K562 (cell line): ENCODE measurements around the gene TCL1B. TPM values are rescaled to one million over a fixed set of nuclear protein-coding genes. Genes with fewer than 3 reads are reported as not detected.

ENCODE experiments used
- ATAC-seq: fragments of 200-7000 bp; cut with Tn5 transposase; 3 replicates; pipeline ENCODE4 v1.9.1; 2020; ENCODE audit warnings: moderate library complexity
- BruUV-seq: library from RNA; stranded (reverse); fragments of 400-500 nt; replicated peaks from 2 replicates; lab custom pipeline; 2021; lab: Mats Ljungman, UMichigan
- CTCF ChIA-PET: fragments of 300-600 bp; formaldehyde crosslinking; extraction: SDS; loops from one replicate; lab custom pipeline; 2021; ENCODE audit warnings: low intra/inter-chr PET ratio; lab: Yijun Ruan, JAX
- POLR2A ChIA-PET: fragments of 300-600, 350-650 bp; sonication (Branson Sonifier 250); formaldehyde crosslinking; extraction: SDS; loops from one replicate; lab custom pipeline; 2021; ENCODE audit warnings: antibody characterized with exemption, inconsistent platforms; lab: Yijun Ruan, JAX
- DNase-seq, 4 experiments: peaks; one replicate each; pipeline versions ENCODE4 v3.0.0 to v3.0.0-alpha.2; 2011 to 2018; ENCODE audit warnings: low spot score in 3 of 4, mixed read lengths in 3 of 4; ENCODE audit errors: extremely low read depth in 1 of 4
- FAIRE-seq: peaks from 2 replicates; lab custom pipeline; 2011; peaks lifted over from hg19 to GRCh38; lab: Jason Lieb, UNC
- H2AFZ ChIP-seq: 2 replicates; pipeline ENCODE4 v1.6.0; 2011; ENCODE audit warnings: low read depth, low read length, control low read depth, inconsistent platforms
- H3K27ac ChIP-seq: fragments of 200-600 bp; 3 replicates; pipeline ENCODE4 v1.8.0; 2011; ENCODE audit warnings: low read depth, mild to moderate bottlenecking, control low read depth, inconsistent platforms, low read length, moderate library complexity, mixed read lengths; ENCODE audit errors: extremely low read depth
- H3K27me3 ChIP-seq, 2 experiments: fragments of 300-600 bp in 1 of 2; 2 replicates in 1 of 2; 3 replicates in 1 of 2; pipeline versions ENCODE4 v1.6.0 to v1.8.0; 2011; ENCODE audit warnings: inconsistent platforms in 2 of 2, low read length in 2 of 2, mild to moderate bottlenecking in 1 of 2, mixed read lengths in 1 of 2, moderate library complexity in 1 of 2; ENCODE audit not compliant: control insufficient read depth in 2 of 2, insufficient read depth in 2 of 2
- H3K36me3 ChIP-seq: fragments of 300-600 bp; 3 replicates; pipeline ENCODE4 v1.8.0; 2011; ENCODE audit warnings: mild to moderate bottlenecking, low read length, inconsistent platforms; ENCODE audit not compliant: control insufficient read depth, insufficient read depth
- H3K4me1 ChIP-seq, 2 experiments: fragments of 200-600 bp in 1 of 2; replicated peaks in 1 of 2; 2 replicates in 1 of 2; 3 replicates in 1 of 2; pipeline versions ENCODE4 v1.5.1 to v1.8.0; 2011; ENCODE audit warnings: inconsistent platforms in 2 of 2, low read length in 2 of 2, mild to moderate bottlenecking in 1 of 2, mixed read lengths in 1 of 2, moderate library complexity in 1 of 2; ENCODE audit not compliant: control insufficient read depth in 2 of 2, insufficient read depth in 2 of 2
- H3K4me2 ChIP-seq: 2 replicates; pipeline ENCODE4 v1.6.1; 2011; ENCODE audit warnings: low read length, control low read depth, inconsistent platforms, mixed read lengths; ENCODE audit not compliant: insufficient read depth
- H3K4me3 ChIP-seq: fragments of 200-600 bp; sonication (generic), shearing (Covaris generic); 2 replicates; pipeline ENCODE4 v1.5.1; 2016; ENCODE audit warnings: control low read depth, inconsistent platforms
- H3K79me2 ChIP-seq: fragments of 200-600 bp; 3 replicates; pipeline ENCODE4 v1.8.0; 2011; ENCODE audit warnings: low read length, inconsistent platforms; ENCODE audit not compliant: control insufficient read depth, insufficient read depth
- H3K9ac ChIP-seq, 2 experiments: 2 replicates each; pipeline versions ENCODE4 v1.6.0 to v1.6.1; 2011; ENCODE audit warnings: low read depth in 2 of 2, low read length in 2 of 2, control low read depth in 1 of 2, inconsistent platforms in 1 of 2, mild to moderate bottlenecking in 1 of 2, mixed read lengths in 1 of 2; ENCODE audit not compliant: insufficient read depth in 1 of 2
- H3K9me1 ChIP-seq: one replicate; pipeline ENCODE4 v1.6.0; 2011; ENCODE audit warnings: inconsistent platforms, mild to moderate bottlenecking, low read length, moderate library complexity; ENCODE audit not compliant: control insufficient read depth, insufficient read depth
- H3K9me3 ChIP-seq: replicated peaks from 2 replicates; pipeline ENCODE4 v1.5.1; 2011; ENCODE audit warnings: low read depth, low read length, inconsistent platforms; ENCODE audit not compliant: control insufficient read depth, insufficient read depth
- H4K20me1 ChIP-seq: replicated peaks from 2 replicates; pipeline ENCODE4 v1.6.1; 2011; ENCODE audit warnings: low read length, inconsistent platforms, mixed read lengths; ENCODE audit not compliant: control insufficient read depth, insufficient read depth
- NELFE ChIP-seq: IDR thresholded peaks from 2 replicates; pipeline ENCODE4 v1.6.1; 2011; ENCODE audit warnings: mild to moderate bottlenecking; ENCODE audit not compliant: insufficient read depth, insufficient read length
- PCBP1 ChIP-seq: fragments of 200-400 bp; formaldehyde crosslinking; IDR thresholded peaks from 2 replicates; pipeline ENCODE4 v1.6.1; 2018; ENCODE audit warnings: mild to moderate bottlenecking, low read depth, low read length; ENCODE audit not compliant: poor library complexity, severe bottlenecking
- TAF1 ChIP-seq: IDR thresholded peaks from 2 replicates; pipeline ENCODE4 v1.6.1; 2011; ENCODE audit warnings: mild to moderate bottlenecking, low read length, moderate library complexity; ENCODE audit not compliant: insufficient read depth, control insufficient read depth, severe bottlenecking; ENCODE audit errors: extremely low read depth
- TBL1XR1 ChIP-seq, 2 experiments: IDR thresholded peaks; 2 replicates each; pipeline ENCODE4 v1.6.1; 2012; ENCODE audit warnings: improper control_type of control experiment in 2 of 2, low read length in 2 of 2, mild to moderate bottlenecking in 1 of 2
- XRCC4 ChIP-seq: IDR thresholded peaks from one replicate; pipeline ENCODE4 v1.6.1; 2011; ENCODE audit not compliant: insufficient read depth, insufficient read length; ENCODE audit errors: extremely low read depth
- ZNF134 ChIP-seq: fragments of 250-450 bp; sonication (Bioruptor Pico); conservative IDR thresholded peaks from 2 replicates; pipeline ENCODE4 v1.4.0; 2020
- WGBS: fragments of 100-300 bp; shearing (Covaris generic); methylation state at CpG from one replicate; pipeline ENCODE4 v1.1.6; 2016; ENCODE audit warnings: low coverage, mixed read lengths; ENCODE audit not compliant: insufficient coverage; ENCODE audit errors: missing lambda C conversion rate; 5-methylcytosine and 5-hydroxymethylcytosine counted together
- in situ Hi-C: fragments of 300-500 bp; cut with MboI; formaldehyde crosslinking; loops from 4 replicates; pipeline ENCODE4 v1.15.0; 2018; ENCODE audit warnings: inconsistent platforms, mixed read lengths
- intact Hi-C: fragments of 100-400 bp; cut with micrococcal nuclease; formaldehyde crosslinking; loops from 2 replicates; pipeline ENCODE4 v1.14.2; 2022
- polyA plus RNA-seq, 8 experiments: library from polyadenylated mRNA; depleted of rRNA in 4 of 8; stranded (reverse) in 5 of 8; unstranded in 3 of 8; fragments of >200 nt; fragmentation: Nextera tagmentation in 2 of 8; fragmentation: Illumina TruSeq in 1 of 8; extraction: Ambion mirVana in 2 of 8; extraction: Trizol in 1 of 8; gene quantifications; 2 replicates each; pipeline versions ENCODE4 v1.2.1 to v1.2.3, GENCODE V29; 2011 to 2014; ENCODE audit warnings: inconsistent platforms in 1 of 8, missing spikeins in 1 of 8
- total RNA-seq, 7 experiments: library from RNA; depleted of rRNA in 6 of 7; stranded (reverse); fragments of >200 nt in 6 of 7; fragmentation: Illumina TruSeq in 2 of 7; extraction: Trizol in 2 of 7; gene quantifications; 2 replicates each; pipeline versions ENCODE4 v1.2.1 to v1.2.3, GENCODE V29; 2011 to 2021; ENCODE audit warnings: low replicate concordance in 1 of 7
- TF ChIP-seq, protein P1 (sequence below): fragments of 250-450 bp; sonication (Bioruptor Pico); IDR thresholded peaks from 2 replicates; pipeline ENCODE4 v1.5.0; 2022; ENCODE audit warnings: mild to moderate bottlenecking
- TF ChIP-seq, protein P2 (sequence below), 2 experiments: IDR thresholded peaks; 2 replicates each; pipeline ENCODE4 v1.6.1; 2012; ENCODE audit warnings: improper control_type of control experiment in 2 of 2, low read depth in 2 of 2, low read length in 2 of 2, borderline replicate concordance in 1 of 2
- TF ChIP-seq, protein P3 (sequence below), 2 experiments: fragments of 450-650 bp in 1 of 2; sonication (generic) in 1 of 2; formaldehyde crosslinking in 1 of 2; IDR thresholded peaks in 1 of 2; conservative IDR thresholded peaks in 1 of 2; 2 replicates each; pipeline versions ENCODE4 v1.6.1 to v1.8.1; 2016 to 2023; ENCODE audit warnings: mild to moderate bottlenecking in 2 of 2, moderate library complexity in 2 of 2, inconsistent platforms in 1 of 2, missing genetic modification reagents in 1 of 2
- TF ChIP-seq, protein P4 (sequence below): fragments of 450-650 bp; conservative IDR thresholded peaks from 2 replicates; pipeline ENCODE4 v1.6.1; 2016; ENCODE audit warnings: missing genetic modification characterization, low read depth, mild to moderate bottlenecking, control low read depth, missing compliant biosample characterization

The TCL1B gene
- total and polyA plus RNA-seq, 9 of the 15 experiments (the other 6 are each of a cell fraction or from before 2014, with no cell fraction given), result not detected

GRCh38 chr14:95741038-95741490 lies 54.8 kb downstream of the TCL1B start:
- no peak for FAIRE-seq
- TF ChIP-seq XRCC4 (no peak), ZNF134 (CRISPR knock-in tag) (no peak), PCBP1 (no peak), TAF1 (no peak), NELFE (no peak), TBL1XR1 (IDR thresholded peaks at IDR 0.05; ENCODE audit: low read length in 2 of 2) (no peak)
- TF ChIP-seq, protein P1, sequence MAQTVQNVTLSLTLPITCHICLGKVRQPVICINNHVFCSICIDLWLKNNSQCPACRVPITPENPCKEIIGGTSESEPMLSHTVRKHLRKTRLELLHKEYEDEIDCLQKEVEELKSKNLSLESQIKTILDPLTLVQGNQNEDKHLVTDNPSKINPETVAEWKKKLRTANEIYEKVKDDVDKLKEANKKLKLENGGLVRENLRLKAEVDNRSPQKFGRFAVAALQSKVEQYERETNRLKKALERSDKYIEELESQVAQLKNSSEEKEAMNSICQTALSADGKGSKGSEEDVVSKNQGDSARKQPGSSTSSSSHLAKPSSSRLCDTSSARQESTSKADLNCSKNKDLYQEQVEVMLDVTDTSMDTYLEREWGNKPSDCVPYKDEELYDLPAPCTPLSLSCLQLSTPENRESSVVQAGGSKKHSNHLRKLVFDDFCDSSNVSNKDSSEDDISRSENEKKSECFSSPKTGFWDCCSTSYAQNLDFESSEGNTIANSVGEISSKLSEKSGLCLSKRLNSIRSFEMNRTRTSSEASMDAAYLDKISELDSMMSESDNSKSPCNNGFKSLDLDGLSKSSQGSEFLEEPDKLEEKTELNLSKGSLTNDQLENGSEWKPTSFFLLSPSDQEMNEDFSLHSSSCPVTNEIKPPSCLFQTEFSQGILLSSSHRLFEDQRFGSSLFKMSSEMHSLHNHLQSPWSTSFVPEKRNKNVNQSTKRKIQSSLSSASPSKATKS, result no peak
- TF ChIP-seq, protein P2, sequence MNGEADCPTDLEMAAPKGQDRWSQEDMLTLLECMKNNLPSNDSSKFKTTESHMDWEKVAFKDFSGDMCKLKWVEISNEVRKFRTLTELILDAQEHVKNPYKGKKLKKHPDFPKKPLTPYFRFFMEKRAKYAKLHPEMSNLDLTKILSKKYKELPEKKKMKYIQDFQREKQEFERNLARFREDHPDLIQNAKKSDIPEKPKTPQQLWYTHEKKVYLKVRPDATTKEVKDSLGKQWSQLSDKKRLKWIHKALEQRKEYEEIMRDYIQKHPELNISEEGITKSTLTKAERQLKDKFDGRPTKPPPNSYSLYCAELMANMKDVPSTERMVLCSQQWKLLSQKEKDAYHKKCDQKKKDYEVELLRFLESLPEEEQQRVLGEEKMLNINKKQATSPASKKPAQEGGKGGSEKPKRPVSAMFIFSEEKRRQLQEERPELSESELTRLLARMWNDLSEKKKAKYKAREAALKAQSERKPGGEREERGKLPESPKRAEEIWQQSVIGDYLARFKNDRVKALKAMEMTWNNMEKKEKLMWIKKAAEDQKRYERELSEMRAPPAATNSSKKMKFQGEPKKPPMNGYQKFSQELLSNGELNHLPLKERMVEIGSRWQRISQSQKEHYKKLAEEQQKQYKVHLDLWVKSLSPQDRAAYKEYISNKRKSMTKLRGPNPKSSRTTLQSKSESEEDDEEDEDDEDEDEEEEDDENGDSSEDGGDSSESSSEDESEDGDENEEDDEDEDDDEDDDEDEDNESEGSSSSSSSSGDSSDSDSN (IDR thresholded peaks at IDR 0.05; ENCODE audit: borderline replicate concordance in 1 of 2, low read depth in 2 of 2, low read length in 2 of 2), result no peak
- TF ChIP-seq, protein P3, sequence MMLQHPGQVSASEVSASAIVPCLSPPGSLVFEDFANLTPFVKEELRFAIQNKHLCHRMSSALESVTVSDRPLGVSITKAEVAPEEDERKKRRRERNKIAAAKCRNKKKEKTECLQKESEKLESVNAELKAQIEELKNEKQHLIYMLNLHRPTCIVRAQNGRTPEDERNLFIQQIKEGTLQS (IDR thresholded peaks at IDR 0.05), result no peak
- TF ChIP-seq, protein P3 (CRISPR knock-in tag; conservative IDR thresholded peaks at IDR 0.05), result no peak
- TF ChIP-seq, protein P4, sequence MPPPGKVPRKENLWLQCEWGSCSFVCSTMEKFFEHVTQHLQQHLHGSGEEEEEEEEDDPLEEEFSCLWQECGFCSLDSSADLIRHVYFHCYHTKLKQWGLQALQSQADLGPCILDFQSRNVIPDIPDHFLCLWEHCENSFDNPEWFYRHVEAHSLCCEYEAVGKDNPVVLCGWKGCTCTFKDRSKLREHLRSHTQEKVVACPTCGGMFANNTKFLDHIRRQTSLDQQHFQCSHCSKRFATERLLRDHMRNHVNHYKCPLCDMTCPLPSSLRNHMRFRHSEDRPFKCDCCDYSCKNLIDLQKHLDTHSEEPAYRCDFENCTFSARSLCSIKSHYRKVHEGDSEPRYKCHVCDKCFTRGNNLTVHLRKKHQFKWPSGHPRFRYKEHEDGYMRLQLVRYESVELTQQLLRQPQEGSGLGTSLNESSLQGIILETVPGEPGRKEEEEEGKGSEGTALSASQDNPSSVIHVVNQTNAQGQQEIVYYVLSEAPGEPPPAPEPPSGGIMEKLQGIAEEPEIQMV, result no peak

More at GRCh38 chr14:95741038-95741490, 54.8 kb downstream of the TCL1B start:
- 0% methylated on average over 5 of the region's 5 CpGs for WGBS
- no peaks in the 10 kb centered on the region for H3K79me2 ChIP-seq
- H3K9me1 ChIP-seq, result no peaks in the 10 kb centered on the region
- H2AFZ ChIP-seq, result no peak overlapping the region
- DNase-seq (no peak), ATAC-seq (no peak)
- ChIA-PET POLR2A (no interaction called here), CTCF (no interaction called here)
- H3K4me1 ChIP-seq, result no peaks in the 10 kb centered on the region
- no peak overlapping the region for H3K4me2 ChIP-seq
- no peaks in the 10 kb centered on the region for H3K9me3 ChIP-seq
- H3K27ac ChIP-seq, result no peak overlapping the region
- BruUV-seq, result no TSS peak
- no peaks in the 10 kb centered on the region for H3K36me3 ChIP-seq
- H3K4me3 ChIP-seq, result no peak overlapping the region
- H3K9ac ChIP-seq, result no peak overlapping the region
- no peaks in the 10 kb centered on the region for H4K20me1 ChIP-seq
- in situ Hi-C loops (no loop called here), intact Hi-C loops (no loop called here)
- H3K27me3 ChIP-seq, result no peaks in the 10 kb centered on the region
